ENCODE results near the gene PLXNC1.

Gene PLXNC1

GRCh38 chr12:94182986-94183707, 34.8 kb downstream of the PLXNC1 start:
- no peak for DNase-seq (ENCODE audit: low read depth)

GRCh38 chr12:94183708-94184379, 35.5 kb downstream of the PLXNC1 start:
- DNase-seq (ENCODE audit: low read depth): no peak

GRCh38 chr12:94184995-94185719, 36.8 kb downstream of the PLXNC1 start:
- no peak for DNase-seq (ENCODE audit: low read depth)

- DNase-seq (ENCODE audit: low read depth): no peak
Observed at GRCh38 chr12:94185801-94186200, 37.4 kb downstream of the PLXNC1 start.

- DNase-seq (ENCODE audit: low read depth): no peak
Observed at GRCh38 chr12:94186278-94187241, 38.2 kb downstream of the PLXNC1 start.

GRCh38 chr12:94187361-94187760, 39.0 kb downstream of the PLXNC1 start:
- DNase-seq (ENCODE audit: low read depth): no peak

GRCh38 chr12:94190623-94191022, 42.2 kb downstream of the PLXNC1 start:
- no peak for DNase-seq (ENCODE audit: low read depth)

GRCh38 chr12:94191023-94191422, 42.6 kb downstream of the PLXNC1 start:
- DNase-seq (ENCODE audit: low read depth): no peak

- DNase-seq (ENCODE audit: low read depth): no peak
Observed at GRCh38 chr12:94191811-94192210, 43.4 kb downstream of the PLXNC1 start.

- no peak for DNase-seq (ENCODE audit: low read depth)
Observed at GRCh38 chr12:94192506-94192905, 44.1 kb downstream of the PLXNC1 start.

GRCh38 chr12:94193168-94193567, 44.8 kb downstream of the PLXNC1 start:
- DNase-seq (ENCODE audit: low read depth): no peak

- no peak for DNase-seq (ENCODE audit: low read depth)
Observed at GRCh38 chr12:94195483-94195882, 47.1 kb downstream of the PLXNC1 start.

GRCh38 chr12:94198469-94198868, 50.1 kb downstream of the PLXNC1 start:
- no peak for DNase-seq (ENCODE audit: low read depth)

- no peak for DNase-seq (ENCODE audit: low read depth)
Observed at GRCh38 chr12:94198872-94199271, 50.5 kb downstream of the PLXNC1 start.

GRCh38 chr12:94200069-94200468, 51.7 kb downstream of the PLXNC1 start:
- no peak for DNase-seq (ENCODE audit: low read depth)

GRCh38 chr12:94200695-94201094, 52.3 kb downstream of the PLXNC1 start:
- DNase-seq (ENCODE audit: low read depth): no peak

- DNase-seq (ENCODE audit: low read depth): no peak
Observed at GRCh38 chr12:94202245-94203180, 54.1 kb downstream of the PLXNC1 start.

- DNase-seq (ENCODE audit: low read depth): no peak
Observed at GRCh38 chr12:94203181-94203546, 54.8 kb downstream of the PLXNC1 start.

- DNase-seq (ENCODE audit: low read depth): no peak
Observed at GRCh38 chr12:94203796-94204195, 55.4 kb downstream of the PLXNC1 start.

GRCh38 chr12:94204499-94205247, 56.3 kb downstream of the PLXNC1 start:
- DNase-seq (ENCODE audit: low read depth): no peak

All from stimulated activated CD8-positive, alpha-beta memory T cell treated with anti-CD3 and anti-CD28 coated beads, Interleukin-7, amount 100 ng/mL, for 24 hours (primary cell).